ENCODE measurements around the gene PFKM. TPM values are rescaled to one million over a fixed set of nuclear protein-coding genes. Genes with fewer than 3 reads are reported as not detected.

The PFKM gene
- total and polyA plus RNA-seq, 2 donors (not counting 3 experiments of a cell fraction or from before 2014, with no cell fraction given) = 53.4 to 74.4 TPM

DNA sequence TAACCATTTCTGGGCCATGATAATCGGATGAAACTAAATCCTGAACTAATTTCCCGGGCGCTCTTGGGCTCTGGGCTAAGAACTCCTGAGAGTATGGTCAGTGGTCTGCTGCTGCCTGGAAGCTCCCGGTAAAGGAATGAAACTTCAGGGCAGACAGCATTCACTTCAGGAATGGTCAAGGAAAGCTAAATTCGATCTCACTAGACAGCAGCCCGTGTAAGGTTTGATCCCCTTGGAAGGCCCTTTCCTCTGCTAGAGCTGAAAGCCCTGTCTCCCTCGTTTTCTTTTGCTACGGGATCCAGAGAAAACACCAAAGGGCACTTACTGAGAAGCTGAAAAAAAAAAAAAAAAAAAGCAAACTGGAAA is 37.5 kb downstream of the PFKM start:
- FAIRE-seq (no peak), DNase-seq (ENCODE audit: low read depth, low spot score) (no peak)
- Histone ChIP-seq H3K4me1 (ENCODE audit: control insufficient read depth, extremely low read depth, insufficient read depth, low read length) (peaks cover 3% of the 10 kb centered on the region), H3K27ac (ENCODE audit: insufficient read depth, low read depth, low read length) (no peak overlapping the region), H3K79me2 (ENCODE audit: control insufficient read depth, insufficient read depth, low read length) (peaks cover 9% of the 10 kb centered on the region), H3K36me3 (ENCODE audit: control insufficient read depth in 2 of 2, extremely low read depth in 1 of 2, insufficient read depth in 2 of 2, low read length in 2 of 2) (no peaks in the 10 kb centered on the region), H2AFZ (ENCODE audit: low read depth, low read length) (peak overlapping the region; percentile 76), H3K9me3 (replicated peaks; ENCODE audit: control insufficient read depth, insufficient read depth, low read length) (no peaks in the 10 kb centered on the region), H3K4me2 (ENCODE audit: insufficient read depth, low read length) (peak overlapping the region; percentile 82), H4K20me1 (replicated peaks; ENCODE audit: control insufficient read depth, extremely low read depth, insufficient read depth, low read length) (no peaks in the 10 kb centered on the region), H3K9me1 (replicated peaks; ENCODE audit: control insufficient read depth, extremely low read depth, insufficient read depth, low read length) (no peaks in the 10 kb centered on the region), H3K9ac (replicated peaks; ENCODE audit: extremely low read depth, insufficient read depth, low read length) (peak overlapping the region; percentile 26), H3K27me3 (ENCODE audit: control insufficient read depth in 2 of 2, insufficient read depth in 2 of 2, low read length in 2 of 2) (peaks cover 0 to 5% of the 10 kb centered on the region in 2 experiments), H3K4me3 (replicated peaks in 1 of 3; ENCODE audit: insufficient read depth in 1 of 3, low read depth in 1 of 3, low read length in 3 of 3) (peak overlapping the region; percentile 35 to 66 (median 54))
- ChIA-PET CTCF (interaction anchor here (1.2 to 2.0 kb wide), 8 partner anchors 9 to 462 kb away, joined by 4 to 13 read pairs (median 8); partner anchors contain the start of gene SENP1), POLR2A (no interaction called here)
- TF ChIP-seq CTCF (IDR thresholded peaks at IDR 0.05; ENCODE audit: extremely low read depth in 1 of 2, insufficient read depth in 1 of 2, low read depth in 1 of 2, low read length in 2 of 2) (no peak), EZH2 (IDR thresholded peaks at IDR 0.05; ENCODE audit: borderline replicate concordance, low read depth, low read length, severe bottlenecking) (no peak), MYC (IDR thresholded peaks at IDR 0.05; ENCODE audit: low read depth, low read length) (no peak), FOS (IDR thresholded peaks at IDR 0.05; ENCODE audit: borderline replicate concordance, insufficient read depth, low read length) (no peak), POLR2A (IDR thresholded peaks at IDR 0.05; ENCODE audit: low read depth, low read length) (no peak), GATA2 (IDR thresholded peaks at IDR 0.05; ENCODE audit: insufficient read depth, insufficient read length, low read depth, low read length) (no peak), JUN (IDR thresholded peaks at IDR 0.05; ENCODE audit: borderline replicate concordance, insufficient read depth, insufficient read length, low read depth) (no peak), POLR2AphosphoS5 (IDR thresholded peaks at IDR 0.05; ENCODE audit: insufficient read depth, low read depth, low read length) (no peak)
- TF ChIP-seq, protein P1, sequence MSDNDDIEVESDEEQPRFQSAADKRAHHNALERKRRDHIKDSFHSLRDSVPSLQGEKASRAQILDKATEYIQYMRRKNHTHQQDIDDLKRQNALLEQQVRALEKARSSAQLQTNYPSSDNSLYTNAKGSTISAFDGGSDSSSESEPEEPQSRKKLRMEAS (IDR thresholded peaks at IDR 0.05; ENCODE audit: insufficient read depth, insufficient read length) = no peak
- intact Hi-C loops (cut with micrococcal nuclease) (loop anchor here (1.0 to 10.0 kb wide), 3 partner anchors 50 to 442 kb away; partner anchors contain the start of gene SENP1), dilution Hi-C loops (cut with MboI; ENCODE audit: extremely low pct_ligation_motif_present, low sequenced_read_pairs) (no loop called here)
- no TSS peak for BruUV-seq (replicated peaks)
